ENCODE results near the gene HSBP1. TPM values are rescaled to one million over a fixed set of nuclear protein-coding genes. Genes with fewer than 3 reads are reported as not detected.

HSBP1 gene
- total RNA-seq, 1 donor, result 14.4 TPM

DNA sequence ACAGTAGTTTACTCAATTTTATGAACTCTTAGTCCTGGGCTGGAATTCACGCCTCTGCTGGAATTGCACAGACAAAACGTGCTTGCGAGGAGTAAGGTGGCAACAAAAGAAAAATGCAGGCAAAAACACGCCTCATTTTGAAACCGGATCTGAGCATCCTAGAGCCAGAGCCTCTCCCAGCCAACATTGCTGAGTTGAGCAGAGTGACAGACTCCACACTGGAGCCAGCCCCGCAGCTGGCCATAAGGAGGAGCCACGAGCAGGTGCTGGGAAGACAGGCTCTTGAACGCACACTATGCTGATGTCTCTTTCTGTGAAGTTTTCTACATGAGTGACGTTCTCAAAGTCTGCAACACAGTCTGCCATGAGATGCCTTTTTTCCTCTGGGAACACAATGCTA lies 14.6 kb upstream of the HSBP1 start:
- H3K9me3 ChIP-seq (ENCODE audit: low read depth, low read length), result no peaks in the 10 kb centered on the region
- no peak overlapping the region for H3K4me3 ChIP-seq (ENCODE audit: low read length)
- H3K27me3 ChIP-seq (ENCODE audit: insufficient read depth, low read length), result no peaks in the 10 kb centered on the region
- H3K4me1 ChIP-seq (ENCODE audit: insufficient read depth, low read length), result no peaks in the 10 kb centered on the region

DNA sequence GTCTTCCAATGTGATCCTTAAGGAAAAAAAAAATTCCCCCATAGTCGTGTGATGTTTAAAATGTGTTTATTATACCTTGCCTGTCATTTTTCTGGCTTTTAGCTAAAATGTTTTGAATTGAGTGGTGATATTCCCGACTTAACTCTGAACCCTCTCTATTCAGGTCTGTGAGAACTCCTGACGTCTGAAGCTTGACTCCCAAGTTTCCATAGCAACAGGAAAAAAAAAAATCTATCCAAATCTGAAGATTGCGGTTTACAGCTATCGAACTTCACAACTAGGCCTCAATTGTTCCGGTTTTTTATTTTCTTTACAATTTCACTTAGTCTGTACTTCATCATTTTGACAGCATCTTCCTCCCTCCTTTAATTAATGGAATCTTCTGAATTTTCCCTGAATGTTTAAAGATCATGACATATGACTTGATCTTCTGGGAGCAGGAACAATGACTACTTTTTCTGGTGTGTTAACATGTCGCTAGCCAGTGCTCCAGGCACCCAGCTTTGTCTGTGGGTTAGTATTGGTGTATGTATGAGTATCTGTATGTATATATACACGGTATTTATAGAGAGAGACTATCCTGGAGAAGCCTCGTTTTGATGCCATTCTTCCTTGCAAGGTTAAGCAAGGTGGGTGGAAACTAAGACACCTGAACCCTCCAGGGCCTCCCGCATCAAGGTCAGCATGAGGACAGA lies 12.8 kb upstream of the HSBP1 start:
- H3K27me3 ChIP-seq (ENCODE audit: insufficient read depth, low read length), result no peaks in the 10 kb centered on the region

DNA sequence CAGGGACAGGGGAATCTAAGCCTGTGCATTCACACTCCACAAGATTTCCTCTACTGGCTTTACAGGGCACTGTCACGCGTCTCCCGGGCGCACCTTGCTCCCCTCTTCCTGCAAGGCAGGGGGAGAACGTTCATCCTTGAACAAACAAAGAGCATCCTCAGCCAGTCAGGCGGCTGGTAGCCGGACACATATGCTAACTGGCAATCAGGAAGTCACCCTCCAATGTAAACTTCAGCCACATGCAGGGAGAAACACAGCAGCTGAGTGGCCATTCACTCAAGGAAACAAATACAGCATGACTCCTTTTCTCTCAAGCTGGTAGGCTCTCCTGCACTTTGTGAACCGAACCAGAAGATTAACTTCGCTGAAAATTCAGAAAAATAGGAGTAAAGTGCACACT lies 10.8 kb upstream of the HSBP1 start:
- no peaks in the 10 kb centered on the region for H3K9me3 ChIP-seq (ENCODE audit: low read depth, low read length)
- H3K27me3 ChIP-seq (ENCODE audit: insufficient read depth, low read length), result no peaks in the 10 kb centered on the region
- H3K4me3 ChIP-seq (ENCODE audit: low read length), result no peak overlapping the region
- no peaks in the 10 kb centered on the region for H3K4me1 ChIP-seq (ENCODE audit: insufficient read depth, low read length)

More for the DNA sequence above, 12.8 kb upstream of the HSBP1 start:
- no peaks in the 10 kb centered on the region for H3K4me1 ChIP-seq (ENCODE audit: insufficient read depth, low read length)
- no peaks in the 10 kb centered on the region for H3K9me3 ChIP-seq (ENCODE audit: low read depth, low read length)
- H3K4me3 ChIP-seq (ENCODE audit: low read length), result no peak overlapping the region

DNA sequence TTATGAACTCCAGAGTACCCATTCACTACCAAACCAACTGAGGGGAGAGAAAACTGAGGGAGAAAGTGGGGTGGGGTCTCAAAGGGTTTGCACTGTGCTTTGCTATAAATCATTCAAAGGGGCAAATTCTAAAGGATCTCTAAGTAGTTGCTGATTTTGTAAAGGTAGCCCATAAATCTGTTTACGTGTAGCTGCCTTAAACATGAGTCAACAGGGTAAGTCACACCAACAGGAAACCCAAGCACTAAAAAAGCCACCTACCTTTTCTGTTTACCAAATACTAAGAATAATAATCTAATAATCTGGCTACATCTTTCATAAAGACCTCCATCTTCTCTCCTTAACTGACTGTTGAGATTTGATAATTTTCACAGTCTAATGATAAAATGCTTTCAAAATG lies 8.4 kb upstream of the HSBP1 start:
- Histone ChIP-seq H3K4me1 (ENCODE audit: insufficient read depth, low read length) (peaks cover 5% of the 10 kb centered on the region), H3K4me3 (ENCODE audit: low read length) (no peak overlapping the region), H3K27me3 (ENCODE audit: insufficient read depth, low read length) (no peaks in the 10 kb centered on the region), H3K9me3 (ENCODE audit: low read depth, low read length) (no peaks in the 10 kb centered on the region)

DNA sequence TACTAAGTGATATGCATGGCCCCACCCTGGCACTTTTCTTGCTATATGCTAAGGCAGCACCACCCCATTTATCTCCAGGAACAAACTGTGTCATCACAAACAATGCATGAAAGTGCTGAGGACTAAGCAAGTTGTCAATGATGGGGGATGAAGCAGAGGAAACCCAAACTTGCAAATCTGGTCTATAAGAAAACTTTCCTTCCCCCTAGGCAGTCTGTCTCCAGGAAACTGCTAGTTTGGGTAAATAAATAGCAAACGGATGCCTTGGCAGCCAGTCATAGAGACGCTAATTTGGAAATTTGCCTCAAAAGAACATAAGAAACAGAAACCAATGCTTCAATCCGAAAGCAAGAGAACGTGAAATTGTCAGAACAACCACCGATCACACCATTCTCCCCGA lies 5.6 kb upstream of the HSBP1 start:
- H3K9me3 ChIP-seq (ENCODE audit: low read depth, low read length), result no peaks in the 10 kb centered on the region
- H3K4me1 ChIP-seq (ENCODE audit: insufficient read depth, low read length), result peaks cover 33% of the 10 kb centered on the region
- no peak overlapping the region for H3K4me3 ChIP-seq (ENCODE audit: low read length)
- H3K27me3 ChIP-seq (ENCODE audit: insufficient read depth, low read length), result no peaks in the 10 kb centered on the region

DNA sequence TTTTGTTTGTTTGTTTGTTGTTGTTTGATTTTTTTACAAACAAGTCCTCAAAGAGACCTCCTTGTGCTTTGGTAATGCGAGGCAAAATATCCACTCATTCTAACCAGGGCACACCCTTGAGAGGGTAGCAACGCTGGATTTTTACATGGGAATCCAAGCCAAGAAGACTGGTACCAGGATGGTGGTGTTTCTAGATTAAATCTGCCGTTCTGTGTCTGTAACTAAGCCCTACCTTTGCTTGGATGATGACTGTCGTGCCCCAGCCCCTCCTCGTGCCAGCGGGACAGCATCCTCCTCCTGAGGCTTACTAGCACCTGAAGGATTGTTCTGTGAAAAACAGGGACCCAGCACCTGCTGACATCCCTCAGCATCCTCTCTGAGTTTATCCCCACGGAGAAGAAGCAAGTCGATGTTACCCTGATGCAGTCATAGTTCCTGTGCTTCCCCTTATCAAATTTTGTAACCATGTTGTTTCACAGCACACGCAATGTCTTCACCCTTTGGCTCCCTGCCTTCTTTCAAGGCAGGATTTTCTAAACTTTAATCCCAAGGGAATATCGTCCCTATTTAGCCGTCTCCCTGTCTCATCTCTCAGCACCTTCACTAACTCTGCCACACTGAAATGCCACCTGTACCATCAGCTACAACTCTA lies 5.1 kb upstream of the HSBP1 start:
- H3K4me3 ChIP-seq (ENCODE audit: low read length), result no peak overlapping the region
- peaks cover 38% of the 10 kb centered on the region for H3K4me1 ChIP-seq (ENCODE audit: insufficient read depth, low read length)
- no peaks in the 10 kb centered on the region for H3K27me3 ChIP-seq (ENCODE audit: insufficient read depth, low read length)
- no peaks in the 10 kb centered on the region for H3K9me3 ChIP-seq (ENCODE audit: low read depth, low read length)

DNA sequence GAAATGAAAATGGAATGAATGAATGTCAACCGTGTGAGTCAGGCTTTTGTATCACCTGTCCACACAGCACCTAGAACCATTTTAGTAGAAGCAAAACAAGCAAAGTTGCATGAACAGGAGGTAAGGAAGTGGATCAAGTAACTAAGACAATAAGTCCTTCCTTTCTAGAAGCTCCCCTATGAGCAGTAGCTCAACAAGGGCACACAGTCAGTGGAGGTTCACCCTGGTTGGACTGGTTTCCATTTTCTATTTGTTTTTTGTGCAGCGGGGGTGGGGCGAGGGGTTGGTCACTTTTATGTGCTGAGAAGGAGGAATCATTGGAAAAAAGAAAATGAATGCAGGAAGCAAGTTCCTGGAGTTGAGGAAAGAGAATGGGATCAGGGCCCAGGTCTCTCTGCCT lies 4.0 kb upstream of the HSBP1 start:
- H3K27me3 ChIP-seq (ENCODE audit: insufficient read depth, low read length), result no peaks in the 10 kb centered on the region
- H3K9me3 ChIP-seq (ENCODE audit: low read depth, low read length), result no peaks in the 10 kb centered on the region
- peaks cover 43% of the 10 kb centered on the region for H3K4me1 ChIP-seq (ENCODE audit: insufficient read depth, low read length)
- H3K4me3 ChIP-seq (ENCODE audit: low read length), result no peak overlapping the region

DNA sequence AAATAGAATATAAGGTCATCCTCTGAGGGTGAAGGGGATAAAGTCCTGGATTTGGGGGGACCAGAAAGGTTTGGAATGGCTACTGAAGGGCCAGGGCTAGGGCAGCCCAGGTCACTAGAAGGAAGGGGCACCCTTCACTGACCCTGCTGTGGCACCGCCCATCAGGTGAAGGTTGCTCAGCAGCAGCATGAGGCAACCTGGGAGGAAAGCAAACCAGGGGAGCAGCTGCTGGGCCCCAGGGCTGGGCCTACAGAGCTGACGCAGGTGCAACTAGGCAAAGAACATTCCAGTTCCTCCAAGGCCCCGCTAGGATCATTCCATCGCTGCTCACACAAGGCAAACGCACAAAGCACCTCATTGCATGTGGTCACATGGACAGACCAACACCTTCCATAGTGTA lies 3.4 kb upstream of the HSBP1 start:
- H3K4me1 ChIP-seq (ENCODE audit: insufficient read depth, low read length), result peaks cover 49% of the 10 kb centered on the region
- no peak overlapping the region for H3K4me3 ChIP-seq (ENCODE audit: low read length)
- no peaks in the 10 kb centered on the region for H3K27me3 ChIP-seq (ENCODE audit: insufficient read depth, low read length)
- no peaks in the 10 kb centered on the region for H3K9me3 ChIP-seq (ENCODE audit: low read depth, low read length)

DNA sequence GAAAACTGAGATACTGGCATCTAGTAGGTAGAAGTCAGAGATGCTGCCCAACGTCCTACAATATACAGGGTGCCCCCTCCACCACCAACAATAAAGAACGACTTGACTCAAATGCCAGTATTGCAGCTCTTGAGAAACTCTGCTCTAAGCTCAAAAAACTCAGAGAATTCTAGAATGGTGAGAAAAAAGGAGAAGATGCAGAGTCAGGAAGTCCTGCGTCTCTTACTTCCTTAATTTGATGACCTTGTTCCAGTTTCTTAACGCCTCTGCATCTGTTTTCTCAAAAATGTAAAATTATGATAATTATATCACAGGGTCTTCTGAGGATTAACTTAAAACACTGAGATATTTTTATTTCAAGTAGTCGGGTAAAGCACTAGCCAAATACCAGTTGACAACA lies 1.7 kb upstream of the HSBP1 start:
- no peak overlapping the region for H3K4me3 ChIP-seq (ENCODE audit: low read length)
- H3K9me3 ChIP-seq (ENCODE audit: low read depth, low read length), result no peaks in the 10 kb centered on the region
- peaks cover 63% of the 10 kb centered on the region for H3K4me1 ChIP-seq (ENCODE audit: insufficient read depth, low read length)
- no peaks in the 10 kb centered on the region for H3K27me3 ChIP-seq (ENCODE audit: insufficient read depth, low read length)

DNA sequence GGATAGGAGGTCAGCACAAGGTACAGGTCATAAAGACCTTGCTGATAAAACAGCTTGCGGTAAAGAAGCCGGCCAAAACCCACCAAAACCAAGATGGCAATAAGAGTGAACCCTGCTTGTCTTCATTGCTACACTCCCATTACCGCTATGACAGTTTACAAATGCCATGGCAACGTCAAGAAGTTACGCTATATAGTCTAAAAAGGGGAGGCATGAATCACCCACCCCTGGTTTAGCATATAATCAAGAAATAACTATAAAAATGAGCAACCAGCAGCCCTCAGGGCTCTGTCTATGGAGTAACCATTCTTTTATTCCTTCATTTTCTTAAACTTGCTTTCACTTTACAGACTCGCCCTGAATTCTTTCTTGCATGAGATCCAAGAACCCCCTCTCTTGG lies 1.0 kb upstream of the HSBP1 start:
- peaks cover 63% of the 10 kb centered on the region for H3K4me1 ChIP-seq (ENCODE audit: insufficient read depth, low read length)
- no peaks in the 10 kb centered on the region for H3K27me3 ChIP-seq (ENCODE audit: insufficient read depth, low read length)
- H3K9me3 ChIP-seq (ENCODE audit: low read depth, low read length), result no peaks in the 10 kb centered on the region
- no peak overlapping the region for H3K4me3 ChIP-seq (ENCODE audit: low read length)

DNA sequence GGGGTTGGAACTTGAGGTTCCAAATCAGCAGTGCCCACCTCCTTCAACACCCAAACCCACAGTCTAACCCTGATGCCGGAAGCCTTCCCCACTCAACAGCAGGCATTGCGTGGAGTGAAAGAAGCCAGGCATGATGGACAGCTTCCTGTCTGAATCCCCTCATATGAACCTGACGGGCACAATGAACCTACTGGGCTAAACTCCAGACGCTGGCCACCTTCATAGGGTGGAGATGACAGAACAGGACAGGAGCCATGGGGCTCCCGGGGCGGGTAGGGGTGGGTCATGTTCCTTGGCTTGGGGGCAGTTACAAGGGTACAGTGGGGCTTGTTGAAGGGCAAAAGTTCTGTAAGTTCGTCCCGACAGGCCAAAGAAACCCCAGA lies 460 bp upstream of the HSBP1 start:
- Histone ChIP-seq H3K27me3 (ENCODE audit: insufficient read depth, low read length) (no peaks in the 10 kb centered on the region), H3K9me3 (ENCODE audit: low read depth, low read length) (no peaks in the 10 kb centered on the region), H3K4me1 (ENCODE audit: insufficient read depth, low read length) (peaks cover 63% of the 10 kb centered on the region), H3K4me3 (ENCODE audit: low read length) (no peak overlapping the region)

DNA sequence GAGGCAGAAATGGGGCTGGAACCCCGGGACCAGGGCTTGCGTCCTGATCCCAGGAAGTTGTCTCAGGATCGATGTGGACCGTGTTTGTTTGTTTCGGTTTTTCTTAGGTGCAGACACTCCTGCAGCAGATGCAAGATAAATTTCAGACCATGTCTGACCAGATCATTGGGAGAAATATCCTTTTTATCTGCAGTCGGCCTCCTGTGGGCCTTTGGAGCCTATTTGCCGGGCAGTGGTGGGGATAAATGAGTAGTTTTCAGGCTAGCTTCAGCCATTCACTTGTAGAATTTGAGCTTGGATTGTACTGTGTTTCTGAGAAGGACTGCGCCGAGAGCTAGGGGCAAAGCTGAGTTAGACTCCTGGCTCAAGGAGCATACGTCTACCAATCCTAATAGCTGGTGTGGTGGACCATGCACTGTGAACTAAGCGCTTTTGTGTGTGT lies 816 bp downstream of the HSBP1 start:
- Histone ChIP-seq H3K27me3 (ENCODE audit: insufficient read depth, low read length) (no peaks in the 10 kb centered on the region), H3K9me3 (ENCODE audit: low read depth, low read length) (no peaks in the 10 kb centered on the region), H3K4me1 (ENCODE audit: insufficient read depth, low read length) (peaks cover 58% of the 10 kb centered on the region), H3K4me3 (ENCODE audit: low read length) (peak overlapping the region; percentile 99)

DNA sequence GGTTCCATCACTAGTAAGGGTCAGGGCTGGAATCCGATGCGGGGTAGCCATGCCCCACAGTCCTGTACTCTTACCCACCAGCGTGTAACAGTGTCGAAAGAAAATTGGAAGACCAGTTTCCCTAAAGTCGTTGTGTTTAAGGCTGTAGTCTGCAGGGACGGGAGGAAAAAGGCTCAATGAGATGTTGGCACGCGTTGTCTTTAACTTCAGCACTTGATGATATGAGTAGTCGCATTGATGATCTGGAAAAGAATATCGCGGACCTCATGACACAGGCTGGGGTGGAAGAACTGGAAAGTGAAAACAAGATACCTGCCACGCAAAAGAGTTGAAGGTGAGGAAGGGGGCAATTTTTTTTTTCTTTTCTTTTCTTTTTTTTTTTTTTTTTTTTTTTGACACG lies 1.3 kb downstream of the HSBP1 start:
- Histone ChIP-seq H3K27me3 (ENCODE audit: insufficient read depth, low read length) (no peaks in the 10 kb centered on the region), H3K4me3 (ENCODE audit: low read length) (peak overlapping the region; percentile 99), H3K4me1 (ENCODE audit: insufficient read depth, low read length) (peaks cover 59% of the 10 kb centered on the region), H3K9me3 (ENCODE audit: low read depth, low read length) (no peaks in the 10 kb centered on the region)

DNA sequence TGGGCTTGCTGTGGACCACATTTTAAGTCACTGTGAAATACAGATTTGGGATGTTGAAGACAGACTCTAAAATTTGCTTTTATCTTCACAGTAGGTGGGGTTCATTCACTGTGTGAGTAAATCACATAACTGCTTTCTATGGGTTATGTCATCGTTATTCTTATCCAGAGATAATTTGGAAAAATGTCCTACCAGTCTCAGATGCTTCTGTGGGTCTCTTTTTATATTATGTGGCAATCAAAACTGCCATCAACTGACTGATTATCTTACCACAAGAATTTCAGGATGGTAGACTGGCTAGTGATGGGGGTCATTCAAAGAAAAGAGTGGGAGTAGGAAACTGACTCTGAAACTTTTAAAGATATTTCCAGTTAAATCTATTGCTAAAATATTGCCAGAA lies 3.1 kb downstream of the HSBP1 start:
- Histone ChIP-seq H3K27me3 (ENCODE audit: insufficient read depth, low read length) (no peaks in the 10 kb centered on the region), H3K4me3 (ENCODE audit: low read length) (no peak overlapping the region), H3K4me1 (ENCODE audit: insufficient read depth, low read length) (peaks cover 47% of the 10 kb centered on the region), H3K9me3 (ENCODE audit: low read depth, low read length) (no peaks in the 10 kb centered on the region)

DNA sequence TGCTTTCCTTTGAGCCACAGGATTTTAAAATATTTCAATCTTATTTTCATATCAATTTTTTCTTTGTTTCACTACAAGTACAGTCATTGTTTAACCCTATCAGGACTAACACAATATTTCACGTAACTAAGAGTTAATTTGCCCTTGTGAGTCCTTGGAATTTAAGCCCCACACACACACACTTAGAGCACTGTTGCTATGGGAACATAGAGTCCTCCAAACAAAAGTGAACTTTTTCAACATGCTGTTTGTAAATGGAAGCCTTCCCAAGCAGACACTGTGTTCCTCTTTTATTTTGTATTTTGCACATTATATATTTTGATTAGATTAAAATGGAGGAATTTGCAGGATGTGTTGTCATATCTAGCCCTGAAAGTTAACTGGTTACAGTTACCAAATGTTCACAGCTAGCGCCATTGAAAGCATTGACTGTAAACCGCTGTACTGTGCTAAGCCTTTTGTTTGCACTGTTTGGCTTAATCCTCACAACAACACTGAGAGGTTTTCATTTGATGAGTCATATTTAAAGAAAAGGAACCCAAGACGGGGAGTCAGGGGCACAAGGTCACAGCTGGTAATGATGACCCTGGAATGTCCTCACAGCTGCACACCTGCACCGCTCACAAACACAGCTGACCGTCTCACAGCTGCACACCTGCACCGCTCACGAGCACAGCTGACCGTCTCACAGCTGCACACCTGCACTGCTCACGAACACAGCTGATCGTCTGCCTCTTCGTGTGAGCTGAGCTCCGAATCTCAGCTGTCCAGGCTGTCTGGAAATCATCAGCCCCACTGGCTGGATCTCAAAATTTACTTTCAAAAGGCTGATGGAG lies 6.3 kb downstream of the HSBP1 start:
- Histone ChIP-seq H3K4me1 (ENCODE audit: insufficient read depth, low read length) (peaks cover 22% of the 10 kb centered on the region), H3K27me3 (ENCODE audit: insufficient read depth, low read length) (no peaks in the 10 kb centered on the region), H3K9me3 (ENCODE audit: low read depth, low read length) (no peaks in the 10 kb centered on the region), H3K4me3 (ENCODE audit: low read length) (no peak overlapping the region)
